Forelimb muscle (tissue), 1 donor: Measurements from ENCODE around the gene SERPINE3. TPM values are rescaled to one million over a fixed set of nuclear protein-coding genes. Genes with fewer than 3 reads are reported as not detected.

Experiments used
- DNase-seq: peaks from one replicate; pipeline ENCODE4 v3.0.0-alpha.2; 2013; ENCODE audit warnings: low read depth
- polyA plus RNA-seq: library from polyadenylated mRNA; unstranded; fragments of 120-200 nt; gene quantifications from one replicate; pipeline ENCODE4 v1.2.1, GENCODE V29; 2013; ENCODE audit not compliant: insufficient read length

SERPINE3 gene
- polyA plus RNA-seq, 1 donor: 0.77 TPM

DNA sequence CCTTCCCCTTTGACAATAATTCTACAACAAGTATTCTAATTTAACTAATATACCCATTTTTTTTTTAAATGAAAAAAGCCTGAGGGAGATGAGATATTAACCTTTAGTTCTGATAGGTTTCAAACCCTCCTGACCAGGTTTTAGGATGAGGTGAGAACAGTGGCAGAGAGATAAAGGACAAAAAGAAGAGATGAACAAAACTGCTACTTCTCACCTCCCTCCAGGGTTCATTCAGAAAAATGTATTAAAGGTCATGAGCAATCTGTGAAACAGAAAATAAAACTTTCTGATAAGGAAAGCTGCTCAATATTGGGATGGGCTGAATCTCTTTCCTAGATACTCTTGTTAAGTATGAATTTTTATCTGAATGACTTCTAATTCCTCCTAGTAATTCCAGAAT is 24.1 kb downstream of the SERPINE3 start:
- DNase-seq: no peak

GRCh38 chr13:51364404-51365008 is 25.0 kb downstream of the SERPINE3 start:
- DNase-seq: no peak

GRCh38 chr13:51370116-51370515 is 30.6 kb downstream of the SERPINE3 start:
- no peak for DNase-seq

- DNase-seq: no peak
Observed at GRCh38 chr13:51370811-51371210, 31.3 kb downstream of the SERPINE3 start.

DNA sequence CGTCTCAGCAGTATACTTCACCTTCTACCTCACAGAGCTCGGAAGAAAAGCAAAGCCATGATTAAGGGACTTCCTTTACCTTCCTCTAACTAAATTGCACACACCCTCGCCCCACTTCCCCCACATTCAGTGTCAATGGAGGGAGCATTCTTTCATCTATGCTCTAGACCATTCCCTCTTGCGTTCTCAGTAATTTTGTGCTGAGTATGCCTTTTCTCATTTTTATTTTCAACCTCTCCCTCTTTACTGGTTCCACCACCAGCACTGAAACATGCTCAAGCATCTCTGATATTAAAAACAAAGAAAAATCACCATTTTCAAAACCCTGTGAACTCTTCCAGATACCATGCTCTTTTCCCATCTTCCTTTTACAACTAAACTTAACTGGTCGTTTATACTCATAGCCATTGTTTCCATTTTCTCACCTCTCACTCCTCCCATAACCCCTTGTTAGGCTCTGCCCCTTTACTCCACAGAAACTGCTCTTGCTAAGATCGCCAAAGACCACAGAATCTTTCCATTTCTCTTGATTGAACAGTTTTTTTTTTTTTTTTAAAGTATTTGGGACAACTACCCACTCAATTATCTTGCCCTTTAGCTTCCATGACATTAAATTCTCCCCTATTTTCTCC is 32.4 kb downstream of the SERPINE3 start:
- DNase-seq: no peak

DNA sequence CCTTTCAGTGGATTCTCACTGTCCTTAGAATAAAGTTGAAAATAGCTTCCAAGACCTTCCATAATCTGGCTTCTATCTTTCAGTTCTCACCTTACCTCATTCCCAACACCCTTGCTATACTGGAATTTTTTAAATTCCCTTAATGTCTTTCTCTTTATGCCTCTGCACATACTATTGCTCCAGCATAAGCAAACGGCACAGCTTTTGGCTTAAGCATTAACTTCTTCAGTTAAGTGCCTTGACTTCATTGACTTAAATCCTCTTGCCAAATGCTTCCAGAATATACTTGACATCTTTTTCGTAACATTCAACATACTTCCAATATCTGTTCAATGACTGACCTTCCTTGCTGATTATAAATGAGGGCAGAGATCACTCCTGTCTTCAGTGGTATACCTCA is 34.0 kb downstream of the SERPINE3 start:
- DNase-seq: no peak

GRCh38 chr13:51380269-51380668 is 40.8 kb downstream of the SERPINE3 start:
- DNase-seq: peak; percentile 6

DNA sequence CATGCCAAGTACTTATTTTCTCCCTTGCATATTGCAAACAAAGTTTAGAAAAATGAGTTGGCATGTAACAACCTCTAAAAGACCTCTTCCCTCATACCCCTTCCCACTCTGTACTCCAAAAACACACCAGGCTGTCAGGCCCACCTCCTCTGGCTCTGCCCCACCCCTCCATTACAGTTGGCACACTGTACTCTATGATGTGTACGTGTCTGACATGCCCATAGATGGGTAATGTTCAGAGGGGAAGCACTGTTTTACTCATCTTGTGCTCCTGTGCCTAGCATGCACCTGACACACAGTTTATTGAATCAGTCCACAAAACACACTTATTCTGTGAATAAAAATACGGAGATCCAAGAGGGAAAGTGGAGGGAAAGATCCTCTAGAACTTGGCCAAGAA is 45.6 kb downstream of the SERPINE3 start:
- no peak for DNase-seq

GRCh38 chr13:51394724-51395123 is 55.2 kb downstream of the SERPINE3 start:
- no peak for DNase-seq

DNA sequence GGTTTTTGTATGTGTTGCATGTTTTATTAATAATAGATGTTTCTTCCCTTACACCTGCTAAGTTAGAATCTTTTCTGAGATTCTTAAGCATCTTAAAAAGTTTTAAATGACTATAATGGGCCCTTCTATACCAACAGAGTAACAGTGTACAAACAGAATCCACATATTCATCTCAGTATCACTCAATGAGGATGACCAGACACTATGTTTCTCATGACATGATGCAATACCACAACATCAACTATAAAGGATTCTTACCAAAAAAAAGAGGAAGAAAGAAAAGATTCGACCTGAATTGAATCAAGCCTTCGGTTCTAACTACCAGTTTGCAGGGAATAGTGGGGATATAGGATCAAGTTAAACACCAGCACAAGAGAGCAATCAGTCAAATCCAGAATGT is 56.9 kb downstream of the SERPINE3 start:
- no peak for DNase-seq

GRCh38 chr13:51397262-51397941 is 57.9 kb downstream of the SERPINE3 start:
- DNase-seq: no peak

- no peak for DNase-seq
Observed at GRCh38 chr13:51405176-51405575, 65.7 kb downstream of the SERPINE3 start.

GRCh38 chr13:51412431-51412830 is 72.9 kb downstream of the SERPINE3 start:
- no peak for DNase-seq

Other genes with a start within 250 kb of the SERPINE3 start
- 0.05 TPM for gene C13orf42, start 228.4 kb upstream of the SERPINE3 start, polyA plus RNA-seq
- gene FAM124A, start 117.3 kb upstream of the SERPINE3 start, polyA plus RNA-seq: 1.6 TPM
- gene INTS6, start 113.3 kb downstream of the SERPINE3 start, polyA plus RNA-seq: 18.9 TPM
- 8.3 TPM for gene WDFY2, start 244.8 kb downstream of the SERPINE3 start, polyA plus RNA-seq